Measurements from ENCODE around the gene BMP6.

GRCh38 chr6:7918403-7918802 is 192.5 kb downstream of the BMP6 start:
- TF ChIP-seq CTCF (IDR thresholded peaks at IDR 0.05) (no peak), POLR2A (IDR thresholded peaks at IDR 0.05) (no peak)
